ENCODE results near the gene FAM131A.
A peak's percentile ranks its signal among the peaks of the same experiment; 100 is the strongest.

Gene FAM131A

GRCh38 chr3:184357248-184358123 lies 20.1 kb downstream of the FAM131A start:
- DNase-seq (ENCODE audit: low read depth in 3 of 3), result no peak

GRCh38 chr3:184358124-184358767 lies 20.8 kb downstream of the FAM131A start:
- no peak for DNase-seq (ENCODE audit: low read depth in 3 of 3)

GRCh38 chr3:184358921-184359350 lies 21.5 kb downstream of the FAM131A start:
- DNase-seq (ENCODE audit: low read depth in 3 of 3), result no peak

GRCh38 chr3:184359610-184360009 lies 22.2 kb downstream of the FAM131A start:
- DNase-seq (ENCODE audit: low read depth in 3 of 3), result no peak

GRCh38 chr3:184360070-184360928 lies 22.9 kb downstream of the FAM131A start:
- no peak for DNase-seq (ENCODE audit: low read depth in 3 of 3)

GRCh38 chr3:184360929-184361531 lies 23.6 kb downstream of the FAM131A start:
- DNase-seq (ENCODE audit: low read depth in 3 of 3), result no peak

DNA sequence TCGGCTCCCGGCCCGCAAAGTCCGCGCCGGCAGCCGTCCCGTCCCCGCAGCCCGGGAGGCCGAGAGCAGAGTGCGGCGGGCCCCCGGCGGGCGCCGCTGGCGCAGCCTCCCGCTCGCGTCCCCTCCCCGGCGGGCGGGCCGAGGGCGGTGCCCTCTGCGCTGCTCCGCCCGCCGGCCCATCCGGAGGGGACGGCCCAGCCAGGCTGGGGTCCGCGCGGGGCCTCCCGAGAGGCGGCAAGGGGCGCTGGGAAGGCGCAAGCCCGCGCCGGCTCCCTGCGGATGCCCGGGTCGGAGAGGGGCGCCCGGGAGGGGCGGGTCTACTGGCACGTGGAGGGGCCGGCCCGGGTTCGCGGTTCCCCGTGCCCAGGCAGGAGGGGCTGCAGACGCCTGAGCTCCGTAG lies 24.1 kb downstream of the FAM131A start, which contains the start of the genes CLCN2 and POLR2H:
Gene CLCN2 (minus strand): TSS at position 74 of the 400 bp plus-strand sequence. CDS start 126 bp downstream, outside the sequence.
Gene POLR2H (plus strand): TSS at position 179 of the 400 bp plus-strand sequence. CDS start 1,783 bp downstream, outside the sequence.
- peak in 2 of 3 donors; percentile 8 to 38 for DNase-seq (ENCODE audit: low read depth in 3 of 3)

DNA sequence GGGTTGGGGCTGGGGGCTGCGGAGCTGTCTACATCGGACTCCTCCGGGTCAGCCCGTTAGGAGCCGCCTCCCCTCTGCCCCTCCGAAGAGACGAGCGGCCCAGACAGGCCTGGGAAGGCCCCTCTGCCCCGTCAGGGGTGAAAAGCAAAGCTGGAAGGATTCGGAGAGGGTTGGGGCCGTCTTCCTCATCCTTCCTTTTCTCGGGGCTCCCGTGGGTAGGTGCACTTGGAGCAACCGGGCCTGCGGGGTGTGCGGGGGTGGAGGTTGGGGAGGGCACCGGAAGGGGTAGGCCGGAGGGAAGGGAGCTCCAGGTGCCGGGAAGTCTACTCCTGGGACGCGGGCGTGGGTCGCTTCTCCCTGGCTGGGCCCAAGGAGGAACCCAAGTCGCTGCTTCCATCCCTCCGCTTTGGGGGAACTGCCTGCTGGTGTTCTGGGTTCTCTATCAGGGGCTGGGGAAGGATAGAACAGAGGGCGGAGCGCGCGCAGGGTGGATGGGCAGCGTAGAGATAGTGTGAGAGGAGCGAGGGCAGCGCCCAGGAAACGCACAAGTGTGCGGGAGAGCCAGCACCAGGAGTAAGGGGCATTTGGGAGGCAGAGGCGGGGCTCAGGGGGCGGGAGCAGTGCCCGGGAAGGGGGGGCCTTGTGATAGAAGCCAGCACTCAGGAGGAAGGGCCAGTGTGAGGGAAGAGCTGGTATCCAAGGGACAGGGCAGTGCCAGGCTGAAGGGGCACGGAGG lies 24.7 kb downstream of the FAM131A start:
- DNase-seq (ENCODE audit: low read depth in 3 of 3), result peak in 2 of 3 donors; percentile 17 to 42

GRCh38 chr3:184362668-184363546 lies 25.5 kb downstream of the FAM131A start:
- DNase-seq (ENCODE audit: low read depth in 3 of 3), result peak; percentile 89 to 95 (median 91)

DNA sequence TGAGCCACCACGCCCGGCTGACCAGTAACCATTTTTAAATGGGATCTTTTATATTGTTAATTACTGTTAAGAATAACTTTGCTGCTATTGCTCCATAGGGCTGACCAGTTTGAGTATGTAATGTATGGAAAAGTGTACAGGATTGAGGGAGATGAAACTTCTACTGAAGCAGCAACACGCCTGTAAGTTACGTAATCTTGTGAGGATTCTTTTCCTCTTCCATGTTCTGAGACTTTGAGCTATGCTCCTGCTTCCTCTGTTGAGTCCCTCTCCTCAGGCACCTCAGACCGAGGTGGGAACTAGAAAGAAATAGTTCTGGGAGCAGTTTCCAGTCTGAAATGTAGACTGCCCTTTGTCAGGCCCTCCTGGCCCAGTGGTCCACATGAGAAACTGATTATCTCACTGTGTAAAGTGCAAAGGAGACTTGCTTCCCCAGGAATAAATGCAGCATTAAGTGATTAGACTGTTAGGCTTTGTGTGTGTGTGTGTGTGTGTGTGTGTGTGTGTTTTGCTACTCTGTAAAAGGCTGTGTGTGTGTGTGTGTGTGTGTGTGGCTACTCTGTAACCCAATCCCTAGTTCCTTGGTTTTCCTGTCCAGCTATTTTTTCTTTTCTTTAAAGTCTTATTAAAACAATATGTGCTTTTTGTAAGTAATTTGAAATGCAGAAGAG lies 29.4 kb downstream of the FAM131A start:
- no peak for DNase-seq (ENCODE audit: low read depth in 3 of 3)

- no peak for DNase-seq (ENCODE audit: low read depth in 3 of 3)
Observed at GRCh38 chr3:184368116-184368515, 30.7 kb downstream of the FAM131A start.

DNA sequence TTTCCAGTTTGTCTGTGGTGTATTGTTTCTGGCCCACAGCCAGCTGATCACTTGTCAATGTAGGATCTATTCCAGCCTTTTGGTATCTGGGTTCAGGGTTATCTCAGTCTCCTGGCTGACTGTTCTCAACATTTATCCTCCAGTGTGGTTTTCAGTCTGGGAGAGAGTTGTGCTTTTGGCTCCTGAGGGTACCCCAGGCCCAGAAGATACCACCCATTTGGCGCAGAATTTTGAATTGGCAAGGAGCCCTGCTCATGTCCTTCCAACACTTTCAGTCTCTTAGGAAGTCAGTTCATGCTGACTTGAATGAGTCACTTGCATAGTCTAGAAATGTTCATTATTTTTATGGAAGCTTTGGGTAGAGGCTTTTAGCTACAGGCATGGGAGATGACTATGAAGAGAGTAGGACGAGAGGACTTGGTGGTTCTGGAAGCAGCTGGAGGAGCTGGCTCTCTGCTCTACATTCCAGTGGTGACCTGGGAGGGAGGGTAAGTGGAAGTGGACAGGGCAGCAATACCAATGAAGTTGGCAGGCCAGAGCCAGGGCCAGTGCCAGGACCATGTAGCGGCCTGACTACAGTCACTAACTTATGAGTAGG lies 31.3 kb downstream of the FAM131A start:
- DNase-seq (ENCODE audit: low read depth in 3 of 3), result no peak

DNA sequence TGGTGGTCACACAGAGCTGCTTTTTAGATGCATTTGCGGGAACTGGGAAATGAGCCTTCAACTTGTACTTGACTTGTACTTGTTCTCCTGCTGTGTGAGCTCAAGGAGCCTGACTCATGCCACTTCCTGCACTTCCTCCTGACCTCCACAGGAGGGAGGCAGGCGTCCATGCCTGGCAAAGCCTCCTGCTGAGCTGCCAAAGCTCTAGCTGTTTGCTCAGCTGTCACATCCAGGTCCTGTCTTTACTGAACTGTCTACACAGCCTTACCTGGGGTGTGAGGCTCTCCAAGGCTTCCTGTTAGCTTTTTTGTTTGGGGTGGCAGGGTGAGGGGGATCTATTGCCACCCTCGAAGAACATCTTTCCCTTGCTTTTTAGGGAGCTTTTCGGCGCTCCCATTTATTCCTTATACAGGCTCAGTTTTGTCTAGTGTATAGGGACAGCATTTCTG lies 34.2 kb downstream of the FAM131A start:
- DNase-seq (ENCODE audit: low read depth in 3 of 3), result peak in 2 of 3 donors; percentile 41 to 48

DNA sequence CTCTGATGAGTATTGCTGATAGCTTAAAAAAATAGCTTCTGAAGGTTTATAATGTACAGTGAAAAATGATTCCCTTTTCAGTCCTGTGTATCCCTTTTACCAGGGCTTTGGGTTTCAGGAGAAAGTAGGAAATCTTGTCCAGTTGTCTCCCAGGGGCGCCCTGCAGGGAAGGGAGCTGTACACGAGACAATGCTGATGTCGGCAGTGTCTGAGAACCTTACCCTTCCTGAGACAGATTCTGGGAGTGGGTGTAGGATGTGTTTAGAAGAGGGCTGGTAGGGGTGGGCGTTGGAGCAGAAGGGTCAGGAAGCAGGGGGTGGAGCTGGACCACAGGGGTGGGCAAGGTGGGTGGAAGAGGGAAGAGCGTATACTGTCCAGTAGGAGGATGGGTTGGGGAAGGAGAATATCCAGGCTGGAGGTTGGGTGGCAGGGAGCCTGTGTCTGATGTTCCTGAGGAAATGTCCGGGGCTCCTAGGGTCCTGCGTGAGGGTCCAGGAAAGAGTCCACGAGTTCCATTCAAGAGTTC lies 35.0 kb downstream of the FAM131A start:
- no peak for DNase-seq (ENCODE audit: low read depth in 3 of 3)

DNA sequence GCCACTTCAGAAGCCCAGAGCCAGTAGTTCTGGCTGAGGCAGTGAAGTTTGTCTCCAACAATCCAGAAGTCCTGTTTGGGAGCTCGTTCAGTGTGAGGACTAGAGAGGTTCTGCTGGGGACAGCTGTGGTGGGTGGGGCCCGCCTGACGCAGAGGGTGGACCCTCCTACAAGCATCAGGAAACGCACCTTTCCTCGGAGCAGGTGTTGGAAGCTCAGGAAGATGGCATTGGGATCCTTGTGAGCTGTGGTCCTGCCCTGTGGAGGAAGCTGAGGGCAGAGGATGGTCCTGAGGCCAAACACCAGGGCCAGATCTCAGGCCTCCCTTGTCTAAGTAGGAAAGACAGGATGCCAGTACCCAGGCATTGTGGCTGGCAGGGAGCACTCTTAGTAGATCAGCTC lies 35.5 kb downstream of the FAM131A start:
- DNase-seq (ENCODE audit: low read depth in 3 of 3), result no peak

DNA sequence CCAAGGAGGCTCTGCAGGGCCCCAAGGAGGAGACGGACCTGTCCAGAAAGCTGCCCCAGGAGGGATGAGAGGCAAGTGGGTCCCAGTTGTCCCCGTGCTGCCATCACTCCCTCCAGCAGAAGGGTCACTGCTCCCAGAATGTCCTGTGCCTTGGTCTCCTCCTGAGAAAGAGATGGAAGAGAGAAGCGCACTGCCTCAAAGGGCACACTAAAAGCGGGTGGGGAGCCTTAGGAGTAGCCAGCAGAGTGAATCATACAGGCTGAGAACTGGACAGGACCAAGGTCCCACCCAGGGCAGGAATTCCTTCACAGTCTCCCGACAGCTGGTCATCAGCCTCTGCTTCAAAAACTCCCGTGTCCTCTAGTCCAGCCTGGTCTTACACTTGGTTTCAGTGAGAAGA lies 36.0 kb downstream of the FAM131A start:
- no peak for DNase-seq (ENCODE audit: low read depth in 3 of 3)

- DNase-seq (ENCODE audit: low read depth in 3 of 3), result no peak
Observed at GRCh38 chr3:184375747-184376461, 38.5 kb downstream of the FAM131A start.

DNA sequence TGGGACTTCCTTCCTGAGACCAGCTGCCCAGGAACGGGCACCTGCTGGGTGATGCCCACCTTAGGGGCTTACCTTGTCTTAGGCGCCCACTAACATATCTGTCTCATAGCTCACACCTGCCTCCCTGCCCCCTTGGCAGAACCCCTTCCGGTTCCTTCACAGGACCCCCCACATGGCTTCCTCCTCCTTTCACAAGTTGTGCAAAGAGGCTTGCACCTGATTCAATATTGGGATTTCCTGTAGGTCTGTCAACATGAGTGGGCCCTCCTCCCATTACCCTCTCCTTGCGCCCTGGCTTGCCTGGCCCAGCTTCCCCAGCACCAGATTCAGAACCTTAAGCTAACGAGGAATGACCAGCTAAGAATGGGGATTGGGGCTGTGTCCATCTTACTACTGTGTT lies 40.0 kb downstream of the FAM131A start:
- DNase-seq (ENCODE audit: low read depth in 3 of 3), result no peak
